Measurements from ENCODE around the gene BEND3. TPM values are rescaled to one million over a fixed set of nuclear protein-coding genes. Genes with fewer than 3 reads are reported as not detected.

The BEND3 gene
- total RNA-seq, 1 donor from 2014 or later: 23.6 TPM

GRCh38 chr6:107080036-107080435 lies 35.3 kb downstream of the BEND3 start:
- Mint-ChIP-seq H3K27me3 (no peaks in the 10 kb centered on the region), H3K27ac (no peak overlapping the region), H3K36me3 (ENCODE audit: insufficient read depth) (peaks cover 26% of the 10 kb centered on the region), H3K4me1 (ENCODE audit: low read depth) (no peaks in the 10 kb centered on the region), H3K9me3 (ENCODE audit: low read depth) (peaks cover 2% of the 10 kb centered on the region), H3K4me3 (ENCODE audit: low read depth) (no peak overlapping the region)
- TF ChIP-seq CTCF (IDR thresholded peaks at IDR 0.05; ENCODE audit: unreplicated experiment): peak; percentile 37
- no peak for DNase-seq (ENCODE audit: low spot score, unreplicated experiment)

GRCh38 chr6:107079429-107079828 lies 35.9 kb downstream of the BEND3 start:
- Mint-ChIP-seq H3K4me3 (ENCODE audit: low read depth) (no peak overlapping the region), H3K27me3 (no peaks in the 10 kb centered on the region), H3K36me3 (ENCODE audit: insufficient read depth) (peaks cover 20% of the 10 kb centered on the region), H3K9me3 (ENCODE audit: low read depth) (no peaks in the 10 kb centered on the region), H3K4me1 (ENCODE audit: low read depth) (no peaks in the 10 kb centered on the region), H3K27ac (no peak overlapping the region)
- no peak for DNase-seq (ENCODE audit: low spot score, unreplicated experiment)
- TF ChIP-seq CTCF (IDR thresholded peaks at IDR 0.05; ENCODE audit: unreplicated experiment): no peak

- TF ChIP-seq CTCF (IDR thresholded peaks at IDR 0.05; ENCODE audit: unreplicated experiment): no peak
- H3K36me3 Mint-ChIP-seq (ENCODE audit: insufficient read depth): peaks cover 8% of the 10 kb centered on the region
- H3K27me3 Mint-ChIP-seq: no peaks in the 10 kb centered on the region
- H3K4me1 Mint-ChIP-seq (ENCODE audit: low read depth): no peaks in the 10 kb centered on the region
- DNase-seq (ENCODE audit: low spot score, unreplicated experiment): no peak
- H3K9me3 Mint-ChIP-seq (ENCODE audit: low read depth): no peaks in the 10 kb centered on the region
- no peak overlapping the region for H3K27ac Mint-ChIP-seq
- H3K4me3 Mint-ChIP-seq (ENCODE audit: low read depth): no peak overlapping the region
These were observed 37.6 kb downstream of the BEND3 start for GRCh38 chr6:107077710-107078109.

GRCh38 chr6:107075951-107076381 lies 39.3 kb downstream of the BEND3 start:
- Mint-ChIP-seq H3K27me3 (no peaks in the 10 kb centered on the region), H3K36me3 (ENCODE audit: insufficient read depth) (peaks cover 6% of the 10 kb centered on the region), H3K27ac (no peak overlapping the region), H3K9me3 (ENCODE audit: low read depth) (no peaks in the 10 kb centered on the region), H3K4me1 (ENCODE audit: low read depth) (no peaks in the 10 kb centered on the region), H3K4me3 (ENCODE audit: low read depth) (no peak overlapping the region)
- DNase-seq (ENCODE audit: low spot score, unreplicated experiment): no peak
- TF ChIP-seq CTCF (IDR thresholded peaks at IDR 0.05; ENCODE audit: unreplicated experiment): no peak

- Mint-ChIP-seq H3K36me3 (ENCODE audit: insufficient read depth) (peaks cover 19% of the 10 kb centered on the region), H3K27ac (no peak overlapping the region), H3K4me1 (ENCODE audit: low read depth) (peaks cover 11% of the 10 kb centered on the region), H3K4me3 (ENCODE audit: low read depth) (no peak overlapping the region), H3K27me3 (no peaks in the 10 kb centered on the region), H3K9me3 (ENCODE audit: low read depth) (no peaks in the 10 kb centered on the region)
- no peak for DNase-seq (ENCODE audit: low spot score, unreplicated experiment)
- TF ChIP-seq CTCF (IDR thresholded peaks at IDR 0.05; ENCODE audit: unreplicated experiment): no peak
These were observed 44.6 kb downstream of the BEND3 start for GRCh38 chr6:107070686-107071085.

Data from progenitor cell of endocrine pancreas (in vitro differentiated cells).